Heart left ventricle (tissue), 16 donors: ENCODE measurements around the gene COL15A1. TPM values are rescaled to one million over a fixed set of nuclear protein-coding genes. Genes with fewer than 3 reads are reported as not detected.
A peak's percentile ranks its signal among the peaks of the same experiment; 100 is the strongest.

ENCODE experiments used
- ATAC-seq, 4 donors: fragments of 200-7000 bp; cut with Tn5 transposase; one replicate each; pipeline ENCODE4 v1.9.1; 2020 to 2022; ENCODE audit warnings: moderate library complexity in 4 of 4, mild to moderate bottlenecking in 3 of 4, moderate number of reproducible peaks in 1 of 4
- DNase-seq, 5 donors: peaks; one replicate each; pipeline ENCODE4 v3.0.0-alpha.2; 2020
- H3K27ac ChIP-seq, 12 donors: fragments of 200-600 bp; sonication (generic) in 4 of 12; one replicate each; pipeline versions ENCODE4 v1.5.0 to v1.8.0; 2016 to 2022; ENCODE audit warnings: mild to moderate bottlenecking in 2 of 12
- H3K27me3 ChIP-seq, 9 donors: fragments of 200-600 bp; sonication (generic) in 2 of 9; one replicate each; pipeline versions ENCODE4 v1.5.1 to v1.8.0; 2016 to 2022; ENCODE audit warnings: mild to moderate bottlenecking in 3 of 9
- H3K36me3 ChIP-seq, 9 donors: fragments of 200-600 bp; sonication (generic) in 2 of 9; one replicate each; pipeline versions ENCODE4 v1.5.0 to v1.8.0; 2018 to 2022; ENCODE audit warnings: mild to moderate bottlenecking in 2 of 9
- H3K4me1 ChIP-seq, 12 donors: fragments of 200-600 bp; sonication (generic) in 4 of 12; one replicate each; pipeline versions ENCODE4 v1.5.0 to v1.8.0; 2016 to 2022; ENCODE audit warnings: mild to moderate bottlenecking in 3 of 12
- H3K4me3 ChIP-seq, 12 donors: fragments of 200-600 bp; sonication (generic) in 4 of 12; one replicate each; pipeline versions ENCODE4 v1.5.0 to v1.8.0; 2017 to 2022; ENCODE audit warnings: mild to moderate bottlenecking in 9 of 12, moderate library complexity in 4 of 12
- H3K9me3 ChIP-seq, 12 donors: fragments of 200-600 bp; sonication (generic) in 4 of 12; one replicate each; pipeline versions ENCODE4 v1.5.0 to v1.8.0; 2016 to 2022; ENCODE audit warnings: mild to moderate bottlenecking in 1 of 12
- POLR2A ChIP-seq, 2 donors: fragments of 450-650 bp; IDR thresholded peaks; one replicate each; pipeline ENCODE4 v1.6.1; 2017; ENCODE audit warnings: antibody characterized with exemption in 2 of 2, mild to moderate bottlenecking in 2 of 2, moderate library complexity in 2 of 2
- WGBS, 4 donors: extraction: QIAGEN DNeasy Blood & Tissue Kit in 2 of 4; methylation state at CpG; one replicate each; pipeline versions ENCODE4 v1.1.5 to v1.1.7; 2013 to 2018; 5-methylcytosine and 5-hydroxymethylcytosine counted together
- intact Hi-C, 10 donors: fragments of 100-400 bp; cut with DNase I; formaldehyde crosslinking; loops; one replicate each; pipeline versions ENCODE4 v1.11.1 to v1.14.2; 2022
- polyA plus RNA-seq, 2 donors: library from polyadenylated mRNA; stranded (reverse); fragments of 200-250 nt; gene quantifications; one replicate each; pipeline ENCODE4 v1.2.3, GENCODE V29; 2013
- total RNA-seq, 9 donors: library from RNA; depleted of rRNA in 2 of 9; stranded (reverse); fragments of >200 nt in 2 of 9; fragmentation: NEBNext Ultra II Directional in 3 of 9; extraction: Animal tissue kit (Norgen Biotek cat#: 25700) in 3 of 9; gene quantifications; one replicate each; pipeline versions ENCODE4 v1.1.0 to v1.2.4, GENCODE V29; 2016 to 2023
- TF ChIP-seq, protein P1 (sequence below), 12 donors: fragments of 200-600 bp; sonication (generic) in 4 of 12; IDR thresholded peaks; one replicate each; pipeline versions ENCODE4 v1.5.0 to v1.8.0; 2018 to 2022; ENCODE audit warnings: antibody characterized with exemption in 12 of 12, mild to moderate bottlenecking in 5 of 12
- donor health status: ischemic (EF 13 %, LVEDD 7.1; RV severe dilation, severe dysfunction).
- donor health status: healthy with polysubstance abuse.
- donor health status: DM: no; HTN: yes; CAD: no.
- donor health status: DM: no; HTN: no; CAD: no.
- donor health status: ischemic (EF 25% LVEDD 6.9; RV normal size, moderate dysfunction).
- donor health status: ischemic (EF 25% LVEDD 5.7; RV mildly dilated, moderate dysfunction).
- donor health status: healthy.
- donor health status: DM: yes; HTN: yes; CAD: no.
- donor health status: ischemic (EF 35%, LVEDD 5.7; RV mildly dilated, moderate dysfunction).
- donor health status: nonischemic (EF 11% LVEDD 7.7; RV severe dilation, severe dysfunction).
- donor health status: DM: yes; HTN: yes; CAD: no.
- donor health status: PGD.
- donor health status: ischemic (EF 29% LVEDD 5.4; RV normal size, mild dysfunction).
- donor health status: nonischemic (EF 23%, LVEDD 6.1; RV moderate dilation, normal function).

COL15A1 gene
- total and polyA plus RNA-seq, 11 donors: 12.4 to 81.0 (median 38.8) TPM

- WGBS, 4 donors: 78 to 95% (median 89%) methylated on average over 3 of the region's 3 CpGs
- Histone ChIP-seq H3K36me3 (peaks cover 0 to 91% (median 18%) of the 10 kb centered on the region in 9 donors), H3K27me3 (peaks cover 0 to 3% (median 0%) of the 10 kb centered on the region in 9 donors), H3K4me3 (no peak overlapping the region), H3K9me3 (peaks cover 0 to 5% (median 0%) of the 10 kb centered on the region in 12 donors), H3K27ac (peak overlapping the region in 2 of 12 donors; percentile 12 to 29), H3K4me1 (peaks cover 0 to 36% (median 2%) of the 10 kb centered on the region in 12 donors)
- ATAC-seq (peak in 3 of 4 donors; percentile 10 to 61 (median 37)), DNase-seq (no peak)
- intact Hi-C loops: no loop called here
- TF ChIP-seq, protein P1, sequence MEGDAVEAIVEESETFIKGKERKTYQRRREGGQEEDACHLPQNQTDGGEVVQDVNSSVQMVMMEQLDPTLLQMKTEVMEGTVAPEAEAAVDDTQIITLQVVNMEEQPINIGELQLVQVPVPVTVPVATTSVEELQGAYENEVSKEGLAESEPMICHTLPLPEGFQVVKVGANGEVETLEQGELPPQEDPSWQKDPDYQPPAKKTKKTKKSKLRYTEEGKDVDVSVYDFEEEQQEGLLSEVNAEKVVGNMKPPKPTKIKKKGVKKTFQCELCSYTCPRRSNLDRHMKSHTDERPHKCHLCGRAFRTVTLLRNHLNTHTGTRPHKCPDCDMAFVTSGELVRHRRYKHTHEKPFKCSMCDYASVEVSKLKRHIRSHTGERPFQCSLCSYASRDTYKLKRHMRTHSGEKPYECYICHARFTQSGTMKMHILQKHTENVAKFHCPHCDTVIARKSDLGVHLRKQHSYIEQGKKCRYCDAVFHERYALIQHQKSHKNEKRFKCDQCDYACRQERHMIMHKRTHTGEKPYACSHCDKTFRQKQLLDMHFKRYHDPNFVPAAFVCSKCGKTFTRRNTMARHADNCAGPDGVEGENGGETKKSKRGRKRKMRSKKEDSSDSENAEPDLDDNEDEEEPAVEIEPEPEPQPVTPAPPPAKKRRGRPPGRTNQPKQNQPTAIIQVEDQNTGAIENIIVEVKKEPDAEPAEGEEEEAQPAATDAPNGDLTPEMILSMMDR (IDR thresholded peaks at IDR 0.05): no peak
- TF ChIP-seq POLR2A (IDR thresholded peaks at IDR 0.05): no peak
Measured at GRCh38 chr9:99040911-99041582, 97.3 kb downstream of the COL15A1 start.

DNA sequence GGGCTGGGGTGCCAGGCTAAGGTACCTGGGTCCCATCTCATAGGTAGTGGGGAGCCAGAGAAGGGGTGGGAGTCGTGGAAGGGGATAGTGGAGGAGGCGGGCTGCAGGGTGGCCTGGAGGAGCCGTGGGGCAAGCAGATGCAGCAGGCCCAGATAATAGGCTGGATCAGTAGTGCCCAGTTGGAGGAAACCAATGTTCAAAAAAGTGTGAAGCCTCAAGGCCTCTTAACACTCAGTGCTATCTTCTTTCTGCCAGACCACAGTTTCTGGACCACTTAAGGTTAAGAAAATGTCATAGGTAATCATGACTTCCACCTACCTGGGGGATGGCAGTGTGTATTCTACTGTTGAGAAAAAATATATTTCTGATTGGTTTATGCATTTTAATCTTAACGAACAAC lies 97.9 kb downstream of the COL15A1 start:
- peaks cover 0 to 5% (median 0%) of the 10 kb centered on the region in 12 donors for H3K9me3 ChIP-seq
- H3K4me3 ChIP-seq: no peak overlapping the region
- peaks cover 0 to 3% (median 0%) of the 10 kb centered on the region in 9 donors for H3K27me3 ChIP-seq
- H3K27ac ChIP-seq: peak overlapping the region in 4 of 12 donors; percentile 0 to 30 (median 20)
- intact Hi-C loops: no loop called here
- no peak for TF ChIP-seq POLR2A (IDR thresholded peaks at IDR 0.05)
- DNase-seq (no peak), ATAC-seq (peak in 1 of 4 donors; percentile 14)
- H3K36me3 ChIP-seq: peaks cover 0 to 90% (median 21%) of the 10 kb centered on the region in 9 donors
- WGBS, 4 donors: 93 to 98% (median 95%) methylated on average over 4 of the region's 4 CpGs
- peaks cover 0 to 36% (median 2%) of the 10 kb centered on the region in 12 donors for H3K4me1 ChIP-seq

GRCh38 chr9:99042620-99043019 lies 98.9 kb downstream of the COL15A1 start:
- DNase-seq (no peak), ATAC-seq (peak in 3 of 4 donors; percentile 7 to 73 (median 34))
- intact Hi-C loops: no loop called here
- H3K4me1 ChIP-seq: peaks cover 0 to 36% (median 2%) of the 10 kb centered on the region in 12 donors
- peaks cover 0 to 91% (median 21%) of the 10 kb centered on the region in 9 donors for H3K36me3 ChIP-seq
- H3K9me3 ChIP-seq: peaks cover 0 to 5% (median 0%) of the 10 kb centered on the region in 12 donors
- WGBS, 4 donors: 64 to 76% (median 69%) methylated on average over 6 of the region's 6 CpGs
- peak overlapping the region in 5 of 12 donors; percentile 6 to 64 (median 52) for H3K27ac ChIP-seq
- H3K4me3 ChIP-seq: no peak overlapping the region
- TF ChIP-seq, protein P1 (IDR thresholded peaks at IDR 0.05): no peak
- no peak for TF ChIP-seq POLR2A (IDR thresholded peaks at IDR 0.05)
- H3K27me3 ChIP-seq: peaks cover 0 to 3% (median 0%) of the 10 kb centered on the region in 9 donors

DNA sequence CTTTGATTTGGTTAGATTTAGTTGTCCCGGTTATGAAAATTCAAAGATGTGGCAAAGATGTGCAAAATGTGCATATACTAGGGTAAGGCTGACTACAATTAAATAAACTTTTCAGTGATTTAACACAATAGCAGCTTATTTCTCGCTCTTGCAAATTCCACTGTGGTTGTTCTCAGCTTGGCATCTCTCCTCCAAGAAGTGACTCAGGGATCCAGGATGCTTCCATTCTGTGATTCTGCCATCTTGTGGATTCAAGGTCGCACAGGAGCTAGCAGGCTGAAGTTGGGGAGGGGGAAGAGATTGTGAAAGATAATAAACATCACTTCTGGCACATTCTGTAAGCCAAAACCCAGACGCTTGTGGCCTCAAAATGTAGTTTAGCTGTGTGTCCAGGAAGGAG lies 101.1 kb downstream of the COL15A1 start:
- Histone ChIP-seq H3K27ac (no peak overlapping the region), H3K4me1 (peaks cover 0 to 29% (median 2%) of the 10 kb centered on the region in 12 donors), H3K4me3 (no peak overlapping the region), H3K27me3 (no peaks in the 10 kb centered on the region), H3K9me3 (peaks cover 0 to 5% (median 0%) of the 10 kb centered on the region in 12 donors), H3K36me3 (peaks cover 0 to 91% (median 29%) of the 10 kb centered on the region in 9 donors)
- 82 to 99% (median 93%) methylated on average over 4 of the region's 4 CpGs for WGBS, 4 donors
- DNase-seq (no peak), ATAC-seq (no peak)
- TF ChIP-seq POLR2A (IDR thresholded peaks at IDR 0.05): no peak
- TF ChIP-seq, protein P1 (IDR thresholded peaks at IDR 0.05): no peak
- intact Hi-C loops: no loop called here
